ENCODE data around the gene ADARB1.

The ADARB1 gene

DNA sequence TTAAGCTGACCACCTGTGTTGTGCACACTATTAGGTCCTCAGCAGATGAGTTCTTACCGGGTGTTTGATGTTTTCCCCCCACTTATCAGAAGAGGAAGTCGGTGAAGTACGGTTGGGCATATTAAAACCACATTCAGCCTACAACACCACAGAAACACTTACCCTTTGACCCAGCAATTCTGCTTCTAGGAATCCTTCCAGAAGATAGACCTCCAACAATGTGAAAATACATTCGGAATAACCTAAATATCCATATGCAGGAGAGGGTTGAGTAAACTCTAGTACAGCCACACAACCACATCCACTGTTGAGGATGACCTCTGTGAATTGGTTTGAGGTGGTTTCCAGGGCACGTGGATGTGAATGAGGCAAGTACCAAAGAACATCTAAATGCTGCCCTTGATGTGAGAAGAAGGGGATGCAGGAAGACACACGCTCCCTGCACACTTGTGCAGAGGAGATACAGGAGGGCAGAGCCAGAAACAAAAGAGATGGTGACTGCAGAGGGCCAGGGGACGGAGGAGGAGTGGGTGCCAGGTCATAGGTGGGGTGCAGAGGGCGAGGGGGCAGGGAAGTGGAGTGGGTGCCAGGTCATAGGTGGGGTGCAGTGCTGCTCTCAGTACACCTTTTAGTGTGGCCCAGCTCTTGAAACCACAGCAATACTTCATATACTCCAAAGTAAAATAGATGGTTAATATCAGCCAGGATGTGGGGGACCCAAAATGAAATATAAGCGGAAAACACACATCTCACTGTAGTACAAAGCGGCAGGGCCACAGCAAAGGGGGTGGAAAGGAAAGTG, 12.8 kb downstream of the ADARB1 start:
- TF ChIP-seq, protein P1, sequence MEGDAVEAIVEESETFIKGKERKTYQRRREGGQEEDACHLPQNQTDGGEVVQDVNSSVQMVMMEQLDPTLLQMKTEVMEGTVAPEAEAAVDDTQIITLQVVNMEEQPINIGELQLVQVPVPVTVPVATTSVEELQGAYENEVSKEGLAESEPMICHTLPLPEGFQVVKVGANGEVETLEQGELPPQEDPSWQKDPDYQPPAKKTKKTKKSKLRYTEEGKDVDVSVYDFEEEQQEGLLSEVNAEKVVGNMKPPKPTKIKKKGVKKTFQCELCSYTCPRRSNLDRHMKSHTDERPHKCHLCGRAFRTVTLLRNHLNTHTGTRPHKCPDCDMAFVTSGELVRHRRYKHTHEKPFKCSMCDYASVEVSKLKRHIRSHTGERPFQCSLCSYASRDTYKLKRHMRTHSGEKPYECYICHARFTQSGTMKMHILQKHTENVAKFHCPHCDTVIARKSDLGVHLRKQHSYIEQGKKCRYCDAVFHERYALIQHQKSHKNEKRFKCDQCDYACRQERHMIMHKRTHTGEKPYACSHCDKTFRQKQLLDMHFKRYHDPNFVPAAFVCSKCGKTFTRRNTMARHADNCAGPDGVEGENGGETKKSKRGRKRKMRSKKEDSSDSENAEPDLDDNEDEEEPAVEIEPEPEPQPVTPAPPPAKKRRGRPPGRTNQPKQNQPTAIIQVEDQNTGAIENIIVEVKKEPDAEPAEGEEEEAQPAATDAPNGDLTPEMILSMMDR (IDR thresholded peaks at IDR 0.05; ENCODE audit: extremely low read depth, missing control alignments): no peak
- no peak for DNase-seq (ENCODE audit: low spot score)

- DNase-seq (ENCODE audit: low spot score): no peak
- TF ChIP-seq, protein P1 (IDR thresholded peaks at IDR 0.05; ENCODE audit: extremely low read depth, missing control alignments): no peak
These were observed 13.7 kb downstream of the ADARB1 start for GRCh38 chr21:45088116-45088515.

- no peak for DNase-seq (ENCODE audit: low spot score)
These were observed 14.3 kb downstream of the ADARB1 start for GRCh38 chr21:45088729-45089128.

DNA sequence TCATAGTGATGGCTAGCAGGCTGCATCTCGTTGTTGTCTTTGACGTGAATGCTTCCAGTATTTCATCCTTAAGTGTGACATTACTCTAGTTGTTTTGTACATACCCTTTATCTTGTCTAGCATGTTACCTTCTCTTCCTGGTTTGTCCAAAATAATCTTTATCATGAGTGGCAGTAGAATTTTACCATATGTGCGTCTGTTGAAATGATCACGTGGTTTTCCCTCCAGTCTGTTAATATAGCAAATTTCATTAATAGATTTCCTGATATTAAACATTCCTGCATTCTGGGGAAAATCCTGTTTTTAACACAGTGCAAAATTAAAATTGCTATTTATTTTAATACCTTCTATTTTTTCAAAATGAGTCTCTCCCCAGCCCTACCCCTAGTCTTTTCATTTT, 15.6 kb downstream of the ADARB1 start:
- no peak for DNase-seq (ENCODE audit: low spot score)
- TF ChIP-seq, protein P1 (IDR thresholded peaks at IDR 0.05; ENCODE audit: extremely low read depth, missing control alignments): no peak

More at GRCh38 chr21:45088729-45089128, 14.3 kb downstream of the ADARB1 start:
- TF ChIP-seq, protein P1 (IDR thresholded peaks at IDR 0.05; ENCODE audit: extremely low read depth, missing control alignments): no peak

GRCh38 chr21:45090966-45091365, 16.6 kb downstream of the ADARB1 start:
- DNase-seq (ENCODE audit: low spot score): no peak
- TF ChIP-seq, protein P1 (IDR thresholded peaks at IDR 0.05; ENCODE audit: extremely low read depth, missing control alignments): no peak

- TF ChIP-seq, protein P1 (IDR thresholded peaks at IDR 0.05; ENCODE audit: extremely low read depth, missing control alignments): no peak
- DNase-seq (ENCODE audit: low spot score): no peak
These were observed 17.4 kb downstream of the ADARB1 start for GRCh38 chr21:45091550-45092322.

GRCh38 chr21:45093035-45093532, 18.7 kb downstream of the ADARB1 start:
- TF ChIP-seq, protein P1 (IDR thresholded peaks at IDR 0.05; ENCODE audit: extremely low read depth, missing control alignments): no peak
- no peak for DNase-seq (ENCODE audit: low spot score)

Measured in GM20000 (cell line).